KBM-7 (cell line): Measurements from ENCODE around the gene SLC41A3.
A peak's percentile ranks its signal among the peaks of the same experiment; 100 is the strongest.
"Not testable (repeated sequence)": the region's sequence is repeated elsewhere in the genome, so short reads cannot be mapped to it uniquely, and the experiment has no call there.

Experiments
- DNase-seq: peaks from one replicate; pipeline ENCODE4 v3.0.0-alpha.2; 2015
- in situ Hi-C: fragments of 300-500 bp; cut with MboI; formaldehyde crosslinking; loops from 2 replicates; pipeline ENCODE4 v1.14.3; 2020; ENCODE audit warnings: low sequenced_read_pairs, low pct_unique_long_range_greater_than_20kb, mixed read lengths

SLC41A3 gene

DNA sequence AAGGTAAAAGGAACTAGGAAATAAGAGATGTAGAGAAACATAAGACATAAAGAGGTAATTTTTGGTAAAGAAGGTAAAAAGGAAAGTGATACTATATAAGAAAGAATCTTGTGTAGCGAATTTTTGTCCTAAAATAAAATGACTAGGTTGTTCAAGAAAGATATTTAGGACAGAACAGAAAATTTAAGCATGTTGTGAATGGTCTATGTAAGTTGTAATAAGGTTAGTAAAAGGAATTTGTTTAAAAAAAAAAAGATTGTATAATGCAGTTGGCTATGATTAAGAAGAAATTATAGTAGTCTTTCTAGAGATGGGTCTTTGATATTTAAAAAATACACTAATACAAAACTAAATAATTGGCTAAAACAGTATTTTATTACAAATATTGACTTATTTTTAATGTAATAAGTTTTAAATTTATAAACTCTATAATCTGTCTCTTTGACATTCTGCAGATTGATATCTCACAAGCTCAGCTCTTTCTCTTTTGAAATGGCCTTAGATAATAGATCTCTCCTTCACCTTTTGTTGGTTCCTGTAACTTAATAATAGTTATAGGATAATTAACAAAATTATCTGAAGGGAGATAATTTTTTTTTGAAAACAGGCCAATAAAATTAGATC is 3.7 kb upstream of the SLC41A3 start:
- in situ Hi-C loops, result no loop called here

DNA sequence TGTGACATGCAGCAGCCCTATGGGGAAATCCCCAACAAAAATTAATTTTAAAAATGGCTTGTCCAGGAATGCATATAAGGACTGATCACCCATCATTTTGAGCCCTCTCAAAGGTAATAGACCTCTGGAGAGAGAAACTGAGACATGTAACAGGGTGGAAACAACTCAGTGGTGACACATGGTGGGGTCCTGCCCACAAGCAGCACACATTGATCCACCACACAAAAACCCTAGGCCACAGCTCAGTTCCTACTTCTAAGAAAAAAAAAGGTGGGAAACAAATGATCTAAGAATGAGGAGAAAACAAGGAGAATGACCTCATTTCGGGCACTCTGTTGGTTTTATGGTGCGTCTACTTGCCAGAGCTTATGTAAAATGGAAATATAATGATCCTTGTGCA is 1.9 kb upstream of the SLC41A3 start:
- DNase-seq, result no peak
- in situ Hi-C loops, result no loop called here

More for the DNA sequence above, 3.7 kb upstream of the SLC41A3 start:
- no peak for DNase-seq

DNA sequence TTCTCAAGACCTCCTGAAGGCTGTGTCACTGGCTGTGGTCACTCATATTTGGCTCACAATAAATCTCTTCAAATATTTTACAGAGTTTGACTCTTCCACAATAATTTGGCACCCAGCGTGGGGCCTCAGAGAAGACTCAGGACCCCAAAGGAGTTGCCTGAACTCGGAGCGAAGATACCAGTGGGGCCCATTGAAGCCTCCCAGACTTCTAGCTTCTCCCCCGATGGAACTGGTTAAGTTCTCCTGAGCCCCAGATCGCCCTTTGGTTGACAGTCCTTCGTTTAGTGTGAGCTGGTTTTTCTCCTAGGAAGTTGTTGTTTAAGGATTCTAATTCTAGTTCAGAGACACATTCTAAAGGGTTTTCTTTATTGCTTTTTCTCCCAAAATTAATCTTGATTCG is 1.4 kb upstream of the SLC41A3 start:
- in situ Hi-C loops, result no loop called here
- no peak for DNase-seq

DNA sequence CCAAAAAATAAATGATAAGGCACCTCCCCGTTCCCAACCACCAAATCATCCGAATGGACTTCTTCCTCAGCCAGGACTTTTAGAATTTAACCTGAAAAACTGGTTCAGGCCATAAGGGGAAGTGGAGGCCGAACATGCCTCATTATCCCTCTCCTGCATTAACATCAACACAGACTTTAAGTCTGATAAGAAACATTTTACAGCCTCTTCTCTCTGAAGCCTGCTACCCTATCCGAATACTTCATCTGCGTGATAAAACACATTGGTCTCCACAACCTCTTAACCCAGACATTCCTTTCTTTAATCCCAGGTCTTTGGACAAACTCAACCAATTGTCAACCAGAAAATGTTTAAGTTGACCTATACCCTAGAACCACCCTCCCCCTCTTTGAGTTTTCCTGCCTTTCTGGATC is 850 bp upstream of the SLC41A3 start:
- in situ Hi-C loops, result no loop called here
- DNase-seq, result peak; percentile 39

DNA sequence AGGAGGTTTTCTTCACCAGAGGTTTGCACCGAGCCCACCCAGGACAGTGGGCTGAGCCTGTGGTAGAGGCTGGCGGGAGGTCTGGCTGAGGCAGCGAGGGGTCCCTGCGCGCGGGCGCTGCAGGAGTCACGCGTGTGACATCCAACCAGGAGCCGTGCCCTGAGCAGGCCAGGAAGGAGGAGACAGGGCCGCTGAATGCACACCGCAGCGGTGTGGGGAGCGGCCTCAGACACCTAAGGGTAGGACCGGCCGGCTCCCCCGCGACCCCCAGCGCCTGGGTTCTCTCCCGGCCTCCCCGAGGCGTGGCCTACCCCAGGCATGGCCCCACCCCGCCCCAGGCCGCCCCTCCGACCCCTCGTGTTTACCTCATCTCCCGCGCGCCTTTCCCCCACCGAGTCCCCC is 412 bp downstream of the SLC41A3 start:
- DNase-seq, result peak; percentile 55
- in situ Hi-C loops, result no loop called here

DNA sequence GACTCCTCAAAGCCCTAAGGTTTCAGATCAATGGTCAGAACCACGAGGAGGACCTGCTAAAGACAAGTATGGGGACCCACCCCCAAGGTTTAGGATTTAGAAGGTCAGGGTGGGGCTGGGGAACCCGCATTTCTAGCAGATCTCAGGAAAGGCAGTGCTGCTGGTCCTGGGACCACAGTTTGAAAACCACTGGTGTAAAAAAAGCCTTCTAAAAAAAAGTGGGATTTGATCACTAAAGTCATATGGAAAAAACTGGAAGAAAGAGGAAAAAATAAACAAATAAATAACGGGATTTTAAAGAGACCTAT is 832 bp downstream of the SLC41A3 start:
- no peak for DNase-seq
- in situ Hi-C loops, result no loop called here

DNA sequence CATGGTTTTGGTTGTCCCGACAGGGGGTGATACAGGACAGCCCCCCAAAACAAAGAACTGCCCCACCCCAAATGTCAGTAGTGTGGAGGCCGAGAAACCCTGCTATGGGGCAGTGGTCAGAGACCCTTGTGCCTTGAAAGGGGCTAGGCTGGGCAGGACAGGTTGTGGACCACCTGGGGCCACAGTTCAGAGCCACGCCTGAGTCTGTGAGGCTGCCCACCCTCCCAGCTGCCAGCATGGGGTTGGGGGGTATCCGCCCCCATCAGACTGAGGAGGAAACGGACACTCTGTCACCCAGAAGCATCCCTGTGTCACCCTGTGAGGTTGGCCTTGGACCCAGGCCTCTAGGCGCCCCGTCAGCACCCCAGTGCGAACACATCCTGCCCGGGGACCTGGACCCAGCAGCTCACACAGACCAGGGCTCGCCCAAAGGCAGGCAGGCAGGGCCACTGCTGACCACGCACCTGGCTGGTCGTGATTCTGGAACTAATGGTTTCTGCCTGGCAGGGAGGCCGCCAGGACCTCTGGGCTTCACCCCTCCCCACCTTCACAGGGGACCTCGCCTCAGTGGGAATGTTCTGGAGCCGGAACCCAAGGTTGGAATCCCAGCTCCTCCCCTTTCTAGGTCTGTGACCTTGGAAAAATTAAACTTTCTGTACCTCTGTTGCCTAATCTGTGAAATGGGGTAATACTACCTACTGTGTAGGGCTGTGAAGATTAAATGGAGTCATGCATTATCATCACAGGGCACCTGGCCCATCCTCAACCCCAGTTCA is 1.4 kb downstream of the SLC41A3 start:
- in situ Hi-C loops, result no loop called here

DNA sequence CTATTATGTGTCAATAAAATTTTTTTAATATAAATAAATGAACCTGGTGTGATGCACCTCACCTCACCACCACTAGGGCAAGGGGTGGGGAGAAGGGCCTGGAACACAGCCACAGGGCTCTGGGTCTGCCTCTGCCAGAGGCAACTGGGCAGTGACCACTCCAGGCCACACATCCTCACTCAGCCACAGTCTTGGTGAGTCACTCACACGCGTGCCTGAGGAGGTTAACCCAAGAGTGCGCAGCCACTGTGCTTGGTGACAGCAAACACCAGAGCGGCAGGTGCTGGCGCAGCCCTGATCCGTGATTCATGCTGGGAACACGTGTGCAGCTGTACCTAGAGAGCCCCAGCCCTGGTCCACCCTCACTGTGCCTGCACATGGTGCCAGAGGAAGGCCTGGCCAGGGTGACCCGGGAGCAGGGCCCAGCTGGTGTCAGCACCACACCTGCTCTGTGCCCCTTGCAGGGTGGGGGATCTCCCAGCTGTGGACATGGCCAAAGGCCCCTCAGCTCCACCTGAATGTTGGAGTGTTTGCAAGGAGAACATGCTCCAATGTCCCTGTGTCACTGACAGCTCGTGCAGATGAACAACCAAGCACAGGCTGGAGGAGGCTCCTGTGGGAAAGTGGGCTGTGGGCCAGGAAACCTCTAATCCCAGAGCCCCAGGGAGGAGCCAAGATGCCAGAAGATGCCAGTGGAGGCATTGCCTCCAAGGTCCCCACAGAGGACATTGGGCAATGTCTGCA is 2.1 kb downstream of the SLC41A3 start:
- in situ Hi-C loops, result no loop called here

More for the DNA sequence above, 1.4 kb downstream of the SLC41A3 start:
- DNase-seq, result no peak

DNA sequence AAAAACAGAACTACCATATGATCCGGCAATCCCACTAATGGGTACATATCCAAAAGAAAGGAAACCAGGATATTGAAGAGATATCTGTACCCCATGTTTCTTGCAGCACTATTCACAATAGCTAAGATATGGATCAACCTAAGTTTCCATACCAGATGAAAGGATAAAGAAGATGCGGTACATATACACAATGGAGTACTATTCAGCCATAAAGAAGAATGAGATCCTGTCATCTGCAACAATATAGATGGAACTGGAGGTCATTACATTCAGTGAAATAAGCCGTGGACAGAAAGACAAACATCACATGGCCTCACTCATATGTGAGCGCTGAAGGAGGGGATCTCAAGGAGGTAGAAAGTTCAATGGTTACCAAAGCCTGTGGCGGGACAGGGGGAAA is 3.0 kb downstream of the SLC41A3 start:
- no peak for DNase-seq
- in situ Hi-C loops, result no loop called here

More for the DNA sequence above, 2.1 kb downstream of the SLC41A3 start:
- peak; percentile 18 for DNase-seq

DNA sequence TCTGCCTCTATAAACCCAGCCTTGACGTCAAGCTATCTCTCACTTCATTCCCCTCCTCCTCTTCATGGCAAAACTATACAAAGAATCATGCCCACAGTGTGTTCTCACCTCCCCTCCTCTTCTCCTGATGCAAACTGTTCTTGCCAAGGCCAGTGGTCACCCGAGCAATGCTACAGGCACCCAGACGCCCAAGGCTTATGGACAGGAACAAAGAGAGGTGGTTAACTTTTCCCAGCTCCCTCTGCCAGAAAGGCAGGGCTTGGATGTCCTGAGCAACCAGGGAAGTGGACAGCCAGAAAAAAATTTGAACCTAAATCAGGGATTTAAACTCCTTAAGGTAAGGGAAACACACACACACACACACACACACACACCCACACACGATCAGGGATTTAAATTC is 5.1 kb downstream of the SLC41A3 start:
- in situ Hi-C loops, result no loop called here
- no peak for DNase-seq

DNA sequence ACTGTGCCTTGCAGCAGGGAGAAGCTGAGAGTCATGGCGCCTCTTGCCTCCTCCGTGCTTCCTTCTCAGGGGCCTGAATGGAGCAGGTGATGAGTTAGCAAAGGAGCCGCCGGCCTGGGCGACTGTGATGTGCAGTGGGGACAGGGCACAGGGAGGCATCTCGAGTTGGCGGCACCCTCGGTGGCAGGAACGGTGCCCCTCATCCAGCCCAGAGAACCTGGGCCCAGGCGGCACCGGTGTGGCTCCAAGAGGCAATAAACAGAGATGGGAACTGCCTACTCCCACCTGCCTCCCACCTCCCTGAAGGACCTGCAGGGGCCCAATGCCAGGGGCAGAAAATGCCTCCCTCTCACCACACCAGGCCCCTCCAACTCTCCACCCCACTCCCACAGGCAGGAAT is 6.2 kb downstream of the SLC41A3 start:
- DNase-seq, result no peak
- in situ Hi-C loops, result no loop called here

DNA sequence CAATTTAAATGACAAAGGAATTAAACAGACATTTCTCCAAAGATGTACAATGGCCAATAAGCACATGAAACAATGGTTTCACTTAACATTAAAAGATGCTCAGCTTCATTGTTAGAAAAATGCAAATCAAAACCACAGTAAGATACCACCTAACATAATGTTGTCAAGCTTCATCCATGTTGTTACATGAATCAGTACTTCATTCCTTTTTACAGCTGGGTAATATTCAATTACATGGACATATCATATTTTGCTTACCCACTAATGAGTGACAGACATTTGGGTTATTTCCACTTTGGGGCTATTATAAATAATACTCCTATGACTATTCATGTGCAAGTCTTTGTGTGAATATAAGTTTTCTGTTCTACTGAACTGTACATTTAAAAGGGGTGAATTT is 7.8 kb downstream of the SLC41A3 start:
- in situ Hi-C loops, result no loop called here

DNA sequence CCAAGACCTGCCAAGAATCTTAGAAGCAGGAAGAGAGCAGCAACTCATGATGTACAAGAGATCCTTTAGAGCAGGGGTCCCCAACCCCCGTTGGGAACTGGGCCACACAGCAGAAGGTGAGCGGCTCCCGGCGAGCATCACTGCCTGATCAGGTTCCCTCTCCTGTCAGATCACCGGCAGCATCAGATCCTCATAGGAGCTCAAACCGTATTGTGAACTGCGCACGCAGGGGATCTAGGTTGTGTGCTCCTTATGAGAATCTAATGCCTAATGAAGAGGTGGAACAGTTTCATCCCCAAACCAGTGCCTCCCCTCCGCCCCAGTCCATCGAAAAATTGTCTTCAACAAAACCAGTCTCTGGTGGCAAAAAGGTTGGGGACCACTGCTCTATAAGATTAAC is 13.8 kb downstream of the SLC41A3 start:
- in situ Hi-C loops, result no loop called here
- DNase-seq, result no peak

More for the DNA sequence above, 7.8 kb downstream of the SLC41A3 start:
- no peak for DNase-seq

DNA sequence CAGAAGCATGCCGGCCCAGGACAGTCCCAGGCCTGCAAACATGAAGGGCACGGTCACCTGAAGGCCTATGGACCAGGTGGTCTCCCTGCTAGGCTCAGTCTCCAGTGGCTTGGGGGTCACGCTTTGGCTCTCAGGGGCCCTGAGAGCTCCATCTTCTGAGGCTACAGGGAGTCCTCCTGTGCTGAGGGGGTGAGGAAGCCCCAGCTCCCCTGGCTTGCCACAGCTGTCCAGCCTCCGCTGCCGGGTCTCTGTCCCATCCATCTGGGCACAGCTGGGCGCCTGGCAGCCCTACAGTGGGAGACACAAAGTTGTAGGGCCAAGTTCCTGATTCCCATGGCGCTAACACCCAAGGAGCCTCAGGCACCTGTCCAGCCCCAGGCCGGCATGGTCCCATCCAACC is 16.0 kb downstream of the SLC41A3 start:
- in situ Hi-C loops, result no loop called here
- no peak for DNase-seq

DNA sequence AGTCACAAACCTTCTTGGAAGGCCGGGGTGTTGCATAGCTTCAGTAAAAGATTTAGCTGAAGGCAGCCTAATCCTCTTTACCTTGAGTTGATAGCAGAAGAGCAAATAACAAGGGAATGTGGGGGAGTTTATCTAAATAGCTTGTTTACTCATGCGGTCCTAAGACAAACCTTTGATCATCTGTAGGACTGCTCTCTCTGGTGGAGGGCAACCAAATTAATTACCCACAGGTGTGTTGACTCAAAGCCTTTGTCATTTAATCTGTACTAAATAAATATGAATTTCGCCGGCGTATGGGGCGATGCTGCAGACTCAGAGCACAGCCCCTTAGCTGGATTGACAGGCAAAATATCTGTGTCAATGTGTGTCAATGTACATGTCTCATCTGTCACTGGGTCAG is 17.2 kb downstream of the SLC41A3 start:
- DNase-seq, in situ Hi-C loops: not testable (repeated sequence)

DNA sequence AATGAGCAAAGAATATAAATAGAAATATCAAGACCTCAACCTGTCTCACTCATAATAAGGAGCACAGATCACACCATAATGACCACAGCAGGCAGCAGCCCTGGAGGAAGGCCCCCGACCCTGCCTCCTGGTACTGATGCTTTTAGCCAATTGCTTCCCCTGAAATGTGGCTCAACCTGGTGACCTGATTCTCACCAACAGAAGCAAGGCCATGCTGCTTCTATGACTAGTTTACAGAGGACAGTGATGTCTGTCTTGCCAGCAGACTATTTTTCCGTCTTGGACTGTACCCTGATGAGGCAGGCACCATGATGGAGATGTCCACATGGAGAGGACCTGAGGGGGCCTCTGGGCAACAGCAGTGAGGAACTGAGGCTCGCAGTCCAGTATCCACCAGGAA is 18.0 kb downstream of the SLC41A3 start:
- no peak for DNase-seq
- in situ Hi-C loops, result no loop called here

DNA sequence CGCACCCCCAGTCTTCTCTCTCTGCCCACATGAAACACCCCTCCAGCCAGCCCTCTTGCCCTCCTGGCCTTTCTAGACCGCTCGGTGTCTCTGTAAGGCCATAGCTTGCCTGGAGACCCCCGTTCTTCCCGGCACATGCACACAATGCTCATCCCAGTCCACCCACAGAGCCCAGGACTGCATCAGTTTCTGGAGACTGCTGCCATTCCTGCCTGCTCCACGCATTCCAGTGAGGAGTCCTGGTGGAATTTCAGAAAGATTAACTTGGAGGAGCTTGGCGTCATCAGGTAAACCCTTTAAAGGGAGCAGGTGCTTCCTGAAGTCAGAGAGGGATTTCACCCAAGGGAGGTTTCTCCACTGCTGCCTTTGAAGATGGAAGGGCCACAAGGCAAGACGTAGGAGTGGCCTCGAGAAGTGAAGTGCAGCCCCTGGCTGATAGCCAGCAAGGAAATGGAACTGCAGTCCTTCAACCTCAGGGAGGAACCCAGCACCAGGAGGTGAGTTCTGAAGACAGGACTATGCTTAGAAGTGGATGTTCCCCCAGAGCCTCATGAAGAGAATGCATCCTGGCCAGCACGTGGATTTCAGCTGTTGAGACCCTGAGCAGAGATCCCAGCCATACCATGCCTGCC is 19.2 kb downstream of the SLC41A3 start:
- in situ Hi-C loops, result no loop called here

DNA sequence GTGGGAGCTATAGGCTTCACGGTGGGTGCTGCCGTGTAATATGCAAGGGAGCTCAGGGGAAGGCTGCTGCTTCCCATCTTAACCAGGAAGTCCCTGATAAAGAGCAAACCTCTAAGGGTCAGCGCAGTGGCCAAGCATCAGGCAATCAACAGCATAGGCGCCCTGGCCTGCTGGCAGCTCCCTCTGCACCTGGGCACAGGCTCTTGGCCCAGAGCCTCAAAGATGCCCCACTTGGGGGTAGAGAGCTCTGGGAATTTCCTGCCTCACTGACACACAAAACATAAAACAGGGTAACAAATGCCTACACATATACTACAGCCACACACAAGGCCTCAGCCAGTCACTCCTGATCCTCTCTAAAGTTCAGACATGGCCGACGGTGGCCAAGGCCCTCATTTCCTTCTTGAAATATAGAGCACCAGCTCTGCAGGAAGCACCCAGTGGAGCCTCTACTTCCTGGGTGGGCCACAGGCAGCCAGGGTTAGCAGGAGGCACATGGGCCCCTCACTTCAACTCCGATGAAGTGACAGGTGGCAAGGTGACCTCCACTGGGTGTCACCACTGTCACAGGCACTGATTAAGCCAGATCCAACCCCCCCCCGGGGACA is 20.5 kb downstream of the SLC41A3 start:
- in situ Hi-C loops, result no loop called here
- DNase-seq, result no peak

More for the DNA sequence above, 19.2 kb downstream of the SLC41A3 start:
- DNase-seq, result peak; percentile 33

DNA sequence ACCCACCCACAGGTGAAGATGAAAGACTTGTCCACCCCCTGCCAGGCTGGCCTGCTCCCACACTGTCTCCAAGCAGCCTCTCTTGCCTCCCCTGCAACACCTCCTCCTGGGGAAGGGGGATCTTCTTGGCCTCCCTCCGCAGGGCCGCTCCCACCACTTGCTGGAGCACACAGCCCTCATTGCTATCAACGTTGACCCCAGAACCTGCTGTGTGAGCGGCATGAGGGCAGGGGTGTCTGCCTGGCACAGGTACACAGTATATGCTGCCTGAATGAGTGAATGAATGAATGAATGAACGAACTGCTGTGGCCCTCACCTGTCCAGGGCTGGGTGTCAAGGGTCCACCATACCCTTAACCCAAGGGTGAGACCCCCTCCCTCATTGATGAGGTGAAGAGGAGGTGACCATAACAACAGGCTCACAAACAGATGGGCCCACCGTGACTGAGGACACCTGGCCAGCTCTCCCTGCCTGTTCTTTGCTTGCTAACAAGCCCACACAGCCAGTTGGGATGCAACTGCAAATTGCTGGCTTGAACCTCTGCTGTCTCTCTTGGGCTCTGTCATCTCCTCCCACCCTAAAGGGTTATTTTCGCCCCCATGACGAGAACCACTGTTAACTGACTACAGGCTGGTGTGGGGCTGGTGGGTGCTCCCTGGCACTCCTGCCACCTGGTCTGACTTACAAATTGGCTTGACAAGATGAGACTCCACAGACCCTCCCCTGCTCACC is 22.5 kb downstream of the SLC41A3 start:
- in situ Hi-C loops, result no loop called here
- DNase-seq, result no peak
